Dermis blood vessel endothelial cell (primary cell): ENCODE data around the gene SFXN3. TPM values are rescaled to one million over a fixed set of nuclear protein-coding genes. Genes with fewer than 3 reads are reported as not detected.

Experiments used
- DNase-seq: peaks from one replicate; pipeline ENCODE4 v3.0.0; 2010
- total RNA-seq: library from RNA; depleted of rRNA; stranded (reverse); fragments of >200 nt; gene quantifications from 2 replicates; pipeline ENCODE4 v1.2.3, GENCODE V29; 2014

Gene SFXN3
- total RNA-seq, 1 donor from 2014 or later, result 68.9 TPM

DNA sequence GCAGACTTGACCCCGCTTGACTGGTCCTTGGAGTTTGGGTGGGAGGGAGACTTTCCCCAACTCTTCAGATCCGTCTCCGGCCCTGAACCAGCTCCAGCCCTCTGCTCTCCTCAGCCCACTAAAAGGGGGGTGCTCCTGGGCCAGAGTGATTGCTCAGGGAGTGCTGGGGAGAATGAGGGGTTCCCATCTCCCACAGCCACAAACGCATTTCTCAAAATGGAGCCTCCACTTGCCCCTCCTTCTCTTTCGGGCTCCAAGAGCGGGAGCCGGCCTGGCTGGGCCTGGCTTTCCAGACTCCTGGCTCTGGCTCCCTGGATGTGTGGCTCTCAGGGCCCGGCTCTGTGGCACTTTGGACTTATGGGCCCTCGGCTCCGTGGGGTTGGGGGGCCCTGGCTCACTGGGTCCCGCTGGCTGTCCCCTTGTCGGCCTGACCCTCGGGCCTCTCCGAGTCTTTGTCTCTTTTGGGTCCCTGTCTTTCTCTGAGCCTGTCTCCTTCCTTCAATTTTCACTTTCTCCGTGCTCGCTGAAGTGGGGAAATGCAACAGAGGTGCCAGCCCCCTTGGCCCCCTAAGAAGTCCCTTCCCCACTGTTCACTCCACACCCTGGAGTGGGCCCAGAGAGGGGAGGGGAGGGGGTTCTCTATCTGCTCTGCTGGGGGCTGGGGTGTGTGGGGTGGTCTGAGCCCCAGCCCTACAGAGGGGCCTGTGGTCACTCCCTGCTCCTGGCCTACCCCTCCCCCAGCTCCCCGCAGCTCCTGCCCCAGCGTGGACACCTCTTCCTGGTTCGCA lies 30.7 kb upstream of the SFXN3 start:
- peak; percentile 41 for DNase-seq

DNA sequence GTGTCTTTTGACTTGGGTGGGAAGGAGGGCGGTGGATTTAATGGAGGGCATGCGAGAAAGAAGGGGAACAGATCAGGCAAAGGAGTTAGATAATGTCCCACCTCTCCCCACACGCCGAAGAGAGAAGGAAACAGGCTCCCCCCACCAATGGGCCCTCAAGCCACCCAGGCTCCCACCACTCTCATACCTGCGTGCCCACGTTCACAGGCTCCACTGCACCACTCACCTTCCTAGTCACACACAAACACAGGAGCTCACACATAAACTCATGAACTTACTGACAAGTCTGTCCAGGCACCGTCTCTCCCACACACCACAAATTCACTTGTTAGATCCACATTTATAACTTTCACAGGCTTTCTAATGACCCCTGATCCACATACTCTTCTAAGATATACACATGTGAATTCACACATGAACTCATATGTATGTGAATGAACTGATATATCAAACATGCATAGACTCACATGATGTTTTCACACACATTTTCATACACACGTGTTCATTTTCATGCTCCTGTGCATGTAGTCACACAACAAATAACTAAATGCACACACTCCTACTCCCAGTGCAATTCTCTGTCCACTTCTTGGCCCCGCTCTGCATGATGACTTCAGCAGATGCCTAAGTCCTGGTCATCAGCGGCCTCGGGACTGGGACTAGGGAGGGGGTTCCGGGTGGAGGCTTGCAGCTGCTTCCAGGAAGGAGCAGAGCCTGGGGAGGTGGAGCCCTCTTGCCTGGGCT lies 29.9 kb upstream of the SFXN3 start:
- peak; percentile 98 for DNase-seq

DNA sequence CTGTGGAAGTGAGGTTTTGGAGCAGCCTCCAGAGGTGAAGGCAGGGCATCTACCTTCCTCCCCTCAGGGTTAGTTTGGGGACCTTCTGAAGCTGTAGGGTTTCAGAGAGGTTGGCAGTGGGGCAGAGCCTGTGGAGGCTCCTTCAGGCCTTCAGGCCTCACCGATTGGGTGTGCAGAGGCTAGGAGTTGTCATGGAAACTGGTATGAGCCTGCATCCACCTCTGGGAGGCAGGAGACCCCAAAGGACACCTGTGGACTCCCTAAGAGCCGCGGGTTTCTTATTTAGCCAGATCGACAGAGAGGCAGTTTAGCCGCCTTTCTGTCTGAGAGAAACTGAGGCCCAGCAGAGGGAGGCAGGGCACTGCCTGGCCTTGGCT lies 29.4 kb upstream of the SFXN3 start:
- DNase-seq, result no peak

DNA sequence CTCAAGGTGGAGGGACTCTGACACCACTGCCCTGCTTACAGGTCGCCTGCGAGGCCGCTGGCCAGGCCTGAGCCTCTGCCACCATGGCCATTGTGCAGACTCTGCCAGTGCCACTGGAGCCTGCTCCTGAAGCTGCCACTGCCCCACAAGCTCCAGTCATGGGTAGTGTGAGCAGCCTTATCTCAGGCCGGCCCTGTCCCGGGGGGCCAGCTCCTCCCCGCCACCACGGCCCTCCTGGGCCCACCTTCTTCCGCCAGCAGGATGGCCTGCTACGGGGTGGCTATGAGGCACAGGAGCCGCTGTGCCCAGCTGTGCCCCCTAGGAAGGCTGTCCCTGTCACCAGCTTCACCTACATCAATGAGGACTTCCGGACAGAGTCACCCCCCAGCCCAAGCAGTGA lies 28.6 kb upstream of the SFXN3 start:
- no peak for DNase-seq

DNA sequence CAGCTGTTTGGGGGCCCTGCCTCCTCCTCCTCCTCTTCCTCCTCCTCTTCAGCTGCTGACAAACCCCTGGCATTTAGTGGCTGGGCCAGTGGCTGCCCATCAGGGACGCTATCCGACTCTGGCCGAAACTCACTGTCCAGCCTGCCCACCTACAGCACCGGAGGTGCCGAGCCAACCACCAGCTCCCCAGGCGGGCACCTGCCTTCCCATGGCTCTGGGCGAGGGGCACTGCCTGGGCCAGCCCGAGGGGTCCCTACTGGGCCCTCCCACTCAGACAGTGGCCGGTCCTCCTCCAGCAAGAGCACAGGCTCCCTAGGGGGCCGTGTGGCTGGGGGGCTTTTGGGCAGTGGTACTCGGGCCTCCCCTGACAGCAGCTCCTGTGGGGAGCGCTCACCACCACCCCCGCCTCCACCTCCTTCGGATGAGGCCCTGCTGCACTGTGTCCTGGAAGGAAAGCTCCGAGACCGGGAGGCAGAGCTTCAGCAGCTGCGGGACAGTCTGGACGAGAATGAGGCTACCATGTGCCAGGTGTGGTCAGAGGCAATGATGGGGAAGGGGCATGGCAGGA lies 27.3 kb upstream of the SFXN3 start:
- no peak for DNase-seq

DNA sequence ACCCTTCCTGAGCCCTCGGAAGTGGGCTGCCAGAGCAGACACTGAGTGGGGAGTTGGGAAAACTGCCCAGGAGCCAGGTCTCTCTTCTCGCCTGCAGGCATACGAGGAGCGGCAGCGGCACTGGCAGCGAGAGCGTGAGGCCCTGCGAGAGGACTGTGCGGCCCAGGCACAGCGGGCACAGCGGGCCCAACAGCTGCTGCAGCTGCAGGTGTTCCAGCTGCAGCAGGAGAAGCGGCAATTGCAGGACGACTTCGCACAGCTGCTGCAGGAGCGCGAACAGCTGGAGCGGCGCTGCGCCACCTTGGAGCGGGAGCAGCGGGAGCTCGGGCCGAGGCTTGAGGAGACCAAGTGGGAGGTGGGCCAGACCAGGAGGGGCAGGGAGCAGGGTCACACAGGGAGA lies 25.7 kb upstream of the SFXN3 start:
- DNase-seq, result no peak

DNA sequence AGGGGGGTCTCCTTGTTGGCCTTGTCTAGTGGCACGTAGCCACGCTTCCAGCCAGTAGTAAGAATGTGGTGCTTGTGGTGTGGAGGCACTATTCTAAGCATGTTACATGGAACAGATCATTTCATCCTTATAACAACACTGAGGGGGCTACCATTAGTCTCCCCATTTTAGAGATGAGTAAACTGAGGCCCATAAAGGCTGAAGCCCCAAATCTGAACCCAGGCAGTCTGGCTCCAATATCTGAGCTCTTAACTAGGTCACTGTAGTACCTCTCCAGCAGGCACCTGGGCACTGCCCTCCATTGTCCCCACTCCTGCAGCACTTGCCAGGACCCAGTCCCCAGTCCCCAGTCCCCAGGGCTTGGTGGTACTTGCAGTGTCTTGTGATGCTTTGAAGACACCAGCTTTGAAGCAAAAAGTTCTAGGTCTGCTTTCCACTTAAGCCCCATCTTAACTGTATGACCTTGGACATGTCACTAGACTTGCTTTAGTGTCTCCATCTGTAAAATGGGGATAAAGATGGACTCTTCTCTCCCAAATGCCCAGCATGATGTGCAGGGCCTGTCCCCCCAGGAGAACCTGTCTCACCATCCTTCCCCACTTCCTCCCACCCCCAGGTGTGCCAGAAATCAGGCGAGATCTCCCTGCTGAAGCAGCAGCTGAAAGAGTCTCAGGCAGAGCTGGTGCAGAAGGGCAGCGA lies 25.0 kb upstream of the SFXN3 start:
- DNase-seq, result no peak

DNA sequence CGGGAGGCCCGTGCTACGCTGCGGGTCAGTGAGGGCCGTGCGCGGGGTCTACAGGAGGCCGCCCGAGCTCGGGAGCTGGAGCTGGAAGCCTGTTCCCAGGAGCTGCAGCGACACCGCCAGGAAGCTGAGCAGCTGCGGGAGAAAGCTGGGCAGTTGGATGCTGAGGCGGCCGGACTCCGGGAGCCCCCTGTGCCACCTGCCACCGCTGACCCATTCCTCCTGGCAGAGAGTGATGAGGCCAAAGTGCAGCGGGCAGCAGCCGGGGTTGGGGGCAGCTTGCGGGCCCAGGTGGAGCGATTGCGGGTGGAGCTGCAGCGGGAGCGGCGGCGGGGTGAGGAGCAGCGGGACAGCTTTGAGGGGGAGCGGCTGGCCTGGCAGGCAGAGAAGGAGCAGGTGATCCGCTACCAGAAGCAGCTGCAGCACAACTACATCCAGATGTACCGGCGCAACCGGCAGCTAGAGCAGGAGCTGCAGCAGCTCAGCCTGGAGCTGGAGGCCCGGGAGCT lies 24.4 kb upstream of the SFXN3 start:
- no peak for DNase-seq

DNA sequence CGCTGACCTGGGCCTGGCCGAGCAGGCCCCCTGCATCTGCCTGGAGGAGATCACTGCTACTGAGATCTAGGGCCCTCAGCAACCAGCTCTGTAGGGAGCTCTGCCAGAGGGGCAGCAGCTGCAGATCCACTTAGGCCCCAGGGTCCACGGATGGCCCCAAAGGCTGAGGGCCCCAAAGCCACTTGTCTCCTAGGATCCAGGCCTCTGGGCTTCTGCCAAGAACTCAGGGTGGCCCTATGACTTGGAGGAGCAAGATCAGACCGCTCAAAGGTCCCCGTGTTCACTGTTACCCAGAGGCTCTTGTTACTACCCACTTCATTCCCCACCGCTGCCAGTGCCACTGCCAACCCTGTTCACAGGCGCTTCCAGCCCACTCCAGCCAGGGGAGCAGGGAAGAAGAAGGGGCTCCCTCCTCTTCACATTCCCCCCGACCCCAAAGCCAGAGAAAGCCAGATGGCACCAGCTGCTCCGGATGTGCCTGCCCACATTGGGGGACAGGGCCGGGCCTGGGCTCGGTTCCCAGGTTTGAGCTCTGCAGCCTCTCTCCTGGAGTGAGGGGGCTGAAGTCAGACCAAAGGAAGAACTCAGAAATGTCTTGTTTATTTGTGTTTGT lies 23.8 kb upstream of the SFXN3 start:
- no peak for DNase-seq

DNA sequence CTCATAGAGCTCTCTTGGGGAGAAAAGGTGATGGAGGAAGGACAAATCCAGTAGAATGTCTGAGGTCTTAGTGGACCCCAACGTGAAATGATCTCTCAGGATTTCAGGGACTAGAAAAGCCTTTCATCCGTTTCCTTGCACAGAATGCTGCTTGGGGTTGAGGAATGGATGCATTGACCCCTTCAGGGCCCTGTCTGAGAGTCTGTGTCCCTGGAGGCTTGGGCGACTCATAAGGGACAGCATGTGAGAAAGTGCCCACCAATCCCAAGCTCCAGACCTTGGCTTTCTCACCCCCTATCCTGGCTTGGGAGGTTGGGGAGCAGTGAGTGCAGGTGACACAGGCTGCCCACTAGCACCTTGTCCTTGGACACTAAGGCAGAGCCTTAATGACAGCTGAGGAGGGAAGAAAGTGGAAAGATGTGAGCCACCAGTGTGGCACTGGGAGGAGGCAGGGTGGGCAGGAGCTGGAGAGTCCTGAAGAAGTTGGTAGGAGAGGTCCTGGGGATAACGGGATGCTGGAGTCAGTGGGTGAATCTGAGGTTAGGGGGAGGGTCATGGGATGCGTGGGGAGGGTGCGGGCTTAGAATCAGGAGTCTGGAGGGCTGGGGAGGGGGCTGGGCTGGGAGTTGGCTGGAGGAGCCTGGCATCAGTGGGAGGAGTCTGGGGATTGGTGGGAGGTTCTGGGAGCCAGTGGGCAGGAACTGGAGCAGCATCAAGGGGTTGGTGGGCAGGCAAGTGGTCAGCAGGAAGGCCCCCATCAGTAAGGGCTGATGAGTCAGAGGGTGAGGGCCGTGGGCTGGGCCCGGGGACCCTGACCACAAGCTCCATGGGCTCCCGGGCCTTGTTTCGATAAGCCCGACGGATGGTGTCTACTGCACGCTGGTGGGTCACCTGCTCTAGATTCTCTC lies 22.9 kb upstream of the SFXN3 start:
- no peak for DNase-seq

DNA sequence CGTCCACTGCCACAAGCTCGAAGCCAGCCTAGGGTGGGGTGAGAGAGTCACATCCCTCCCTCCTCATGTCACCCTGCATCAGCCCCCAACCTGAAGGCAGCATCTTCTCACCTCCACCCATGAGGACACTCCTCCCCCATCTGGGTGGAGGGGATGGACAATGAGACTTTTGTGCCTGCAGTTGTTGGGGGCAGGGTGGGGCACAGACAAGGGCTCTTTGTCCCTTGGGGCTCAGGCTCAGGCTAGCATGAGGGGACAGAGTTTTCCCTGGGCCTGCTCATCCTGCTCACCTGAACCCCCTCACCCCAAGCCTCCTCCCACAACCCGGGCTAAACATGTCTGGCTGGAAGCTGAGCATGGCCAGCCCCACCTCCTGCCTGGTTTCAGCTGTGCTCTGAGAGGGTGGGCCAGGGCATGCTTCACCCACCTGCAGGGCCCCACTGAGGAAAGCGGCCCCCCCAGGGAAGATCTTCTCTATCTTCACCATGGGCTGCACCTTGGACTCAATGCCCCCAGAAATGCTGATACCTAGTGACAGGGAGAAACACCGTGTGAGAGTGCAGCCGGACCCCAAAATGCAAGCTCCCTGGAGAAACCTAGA lies 22.1 kb upstream of the SFXN3 start:
- DNase-seq, result no peak

DNA sequence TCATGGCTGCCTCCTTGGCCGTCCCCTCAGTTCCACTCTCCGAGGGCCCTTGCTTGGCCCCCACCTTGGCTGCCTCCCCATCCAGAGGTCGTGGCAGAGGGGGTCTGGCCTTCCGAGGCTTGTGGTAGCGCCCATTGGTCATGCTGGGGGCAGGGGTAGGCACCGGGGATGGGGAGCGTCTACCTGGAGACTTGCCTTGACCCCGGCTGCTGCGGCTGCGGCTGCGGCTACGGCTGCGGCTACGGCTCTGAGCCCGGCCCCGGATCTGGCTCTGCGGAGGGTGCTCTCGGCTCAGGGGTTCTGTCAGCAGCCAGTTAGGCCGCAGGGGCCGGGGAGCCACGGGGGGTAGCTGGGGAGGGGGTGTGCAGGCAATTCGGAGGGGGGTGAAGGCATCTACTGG lies 20.7 kb upstream of the SFXN3 start:
- DNase-seq, result no peak

DNA sequence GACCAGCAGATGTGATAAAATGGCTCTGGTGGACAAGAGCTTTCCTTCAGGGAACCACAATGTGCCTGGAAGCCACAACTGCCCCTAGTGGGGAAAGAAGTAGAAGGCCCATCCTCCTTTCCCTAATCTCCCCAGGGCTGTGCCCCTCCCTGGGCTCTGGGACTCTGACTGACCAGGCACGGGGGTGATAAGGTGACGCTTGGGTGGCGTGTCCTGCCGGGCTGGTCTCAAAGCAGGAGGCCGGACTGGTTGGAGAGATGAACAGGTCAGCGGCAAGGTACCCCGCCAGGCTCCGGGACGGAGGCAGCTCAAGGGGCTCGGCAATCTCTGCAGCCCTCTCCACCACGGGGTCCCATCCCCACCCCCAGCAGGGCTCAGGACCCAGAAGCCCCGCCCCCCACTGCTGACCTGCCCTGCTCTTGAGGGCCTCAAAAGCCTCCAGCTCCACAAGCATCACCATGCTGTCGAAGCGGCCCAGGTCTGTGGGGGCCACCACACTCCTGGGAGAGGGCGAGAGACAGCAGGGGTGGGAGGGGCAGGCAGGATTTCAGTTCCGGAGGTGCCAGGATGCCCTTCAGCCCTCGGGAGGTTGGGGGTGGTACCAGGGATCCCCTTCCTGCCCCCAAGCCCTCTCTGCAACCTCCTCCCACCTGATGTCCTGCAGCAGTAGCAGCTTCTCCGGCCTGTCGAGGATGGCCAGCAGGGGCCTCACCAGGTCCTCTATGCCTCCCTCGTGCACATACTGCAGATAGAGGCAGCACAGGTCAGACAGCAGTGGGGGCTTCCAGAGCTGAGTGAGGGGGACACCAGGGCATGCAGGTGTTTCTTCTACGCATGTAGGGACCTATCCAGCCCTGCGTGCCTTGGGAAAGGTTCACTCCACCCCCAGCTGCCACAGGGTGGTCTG lies 19.3 kb upstream of the SFXN3 start:
- peak; percentile 45 for DNase-seq

DNA sequence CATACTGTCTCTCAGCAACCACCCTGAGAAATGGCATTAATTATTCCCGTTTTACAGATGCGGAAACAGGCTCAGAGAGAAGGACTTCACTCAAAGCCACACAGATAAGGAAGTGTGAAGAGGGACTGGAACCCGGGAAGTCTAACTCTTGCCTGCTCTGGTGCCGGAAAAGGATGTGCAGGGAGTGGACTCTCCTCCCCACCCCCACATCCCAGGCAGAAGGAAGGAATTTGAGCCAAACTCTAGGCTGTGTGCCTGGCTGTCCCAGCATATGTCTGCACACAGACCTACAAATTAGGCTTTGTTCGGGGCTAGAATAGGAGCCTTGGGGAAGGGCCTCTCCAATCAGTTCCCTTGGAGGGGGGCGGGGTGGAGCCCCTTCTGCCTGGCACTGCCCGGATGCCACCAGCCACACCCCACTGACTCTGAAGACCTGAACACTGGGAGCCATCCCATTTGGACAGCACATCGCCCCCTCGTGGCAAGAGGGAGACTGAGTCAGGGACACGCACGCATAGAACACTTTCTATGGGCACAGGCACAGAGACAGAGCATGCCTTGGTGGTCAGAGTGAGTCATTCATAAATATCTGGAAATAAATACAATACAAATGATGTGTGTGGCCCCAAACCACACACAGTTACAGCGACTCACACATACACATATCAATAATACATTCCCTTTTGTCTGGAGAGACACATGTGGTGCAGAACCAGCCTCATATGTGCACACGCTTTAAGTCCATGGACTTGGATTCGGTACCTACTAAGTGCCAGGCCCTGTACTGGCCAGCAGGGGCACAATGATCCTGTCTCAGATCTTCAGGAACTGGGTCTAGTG lies 18.3 kb upstream of the SFXN3 start:
- peak; percentile 94 for DNase-seq

DNA sequence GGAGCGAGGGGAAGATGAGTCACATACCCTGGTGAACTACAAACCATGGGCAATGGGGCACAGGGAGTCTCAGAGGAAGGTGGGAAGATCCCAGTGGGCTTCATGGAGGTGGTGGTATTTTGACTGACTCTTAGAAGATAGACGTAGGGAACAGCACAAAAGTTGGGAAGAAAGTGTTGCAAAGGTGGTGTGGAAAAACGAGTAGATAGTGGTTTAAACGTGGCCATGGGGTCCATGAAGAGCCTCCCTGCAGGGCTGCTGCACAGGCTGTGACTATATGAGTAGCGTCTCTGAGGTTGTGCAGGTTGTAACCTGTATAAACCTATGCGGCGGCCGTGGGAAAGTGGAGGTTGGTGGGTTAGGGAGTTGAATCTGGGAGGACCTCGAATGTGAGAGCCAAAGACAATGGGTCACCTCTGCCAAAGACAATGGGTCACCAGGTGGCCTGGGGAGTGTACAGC lies 17.6 kb upstream of the SFXN3 start:
- DNase-seq, result no peak

DNA sequence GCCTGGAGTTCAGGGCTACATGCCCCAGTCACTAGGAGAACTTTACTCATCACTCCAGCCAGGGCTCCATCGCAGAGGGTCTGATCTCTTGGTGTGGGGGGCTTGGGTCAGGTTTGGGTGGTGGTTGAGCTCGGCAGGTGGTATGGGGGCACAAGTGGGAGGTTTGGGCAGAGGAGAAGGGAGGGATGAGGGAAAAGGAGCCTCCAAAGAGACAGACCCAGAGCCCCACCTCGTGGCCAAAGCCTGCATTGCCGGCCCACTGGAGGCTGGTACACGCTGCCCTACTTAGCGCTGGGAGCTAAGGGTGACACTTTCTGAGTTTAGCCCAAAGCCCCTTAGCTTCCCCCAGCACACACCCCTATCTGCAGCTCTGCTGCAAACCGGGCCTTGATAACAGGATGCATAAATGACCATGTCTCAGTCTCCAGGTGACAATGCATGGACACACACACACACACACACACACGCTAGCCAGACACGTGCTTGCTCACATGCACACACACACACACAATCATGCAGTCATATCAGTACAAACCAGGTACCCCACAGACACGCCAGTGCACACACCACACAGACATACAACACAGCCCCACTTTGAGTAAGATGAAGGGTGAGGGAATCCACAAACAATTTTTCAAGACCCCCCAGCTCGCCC lies 16.7 kb upstream of the SFXN3 start:
- DNase-seq, result peak; percentile 81

DNA sequence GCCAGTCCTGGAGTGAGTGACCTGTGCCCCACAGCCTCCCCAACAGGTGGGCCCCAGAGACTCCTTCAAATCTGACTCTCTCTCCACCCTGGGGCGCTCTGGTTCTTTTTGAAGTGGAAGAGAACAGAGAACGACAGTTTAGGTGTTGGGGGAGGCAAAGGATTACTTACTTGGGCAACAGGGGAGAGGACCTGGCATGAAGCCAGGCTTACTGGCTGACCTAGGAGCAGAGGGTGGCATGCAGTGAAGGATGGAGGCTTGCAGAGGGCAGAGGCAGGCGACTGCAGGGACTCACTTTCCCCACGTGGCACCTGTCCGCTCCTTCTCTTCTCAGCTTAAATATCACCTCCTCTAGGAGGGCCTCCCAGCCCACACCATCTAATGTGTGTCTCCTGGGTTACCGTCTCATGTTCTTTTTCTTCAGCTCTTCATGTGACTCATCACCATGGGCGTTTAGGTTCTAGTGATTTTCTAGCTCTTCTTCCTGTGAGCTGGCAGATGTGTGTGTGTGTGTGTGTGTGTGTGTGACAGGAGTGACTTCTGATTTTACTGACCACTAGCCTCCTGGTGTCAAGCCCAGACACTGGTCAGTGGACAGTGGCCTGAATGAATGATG lies 16.0 kb upstream of the SFXN3 start:
- DNase-seq, result peak; percentile 36

DNA sequence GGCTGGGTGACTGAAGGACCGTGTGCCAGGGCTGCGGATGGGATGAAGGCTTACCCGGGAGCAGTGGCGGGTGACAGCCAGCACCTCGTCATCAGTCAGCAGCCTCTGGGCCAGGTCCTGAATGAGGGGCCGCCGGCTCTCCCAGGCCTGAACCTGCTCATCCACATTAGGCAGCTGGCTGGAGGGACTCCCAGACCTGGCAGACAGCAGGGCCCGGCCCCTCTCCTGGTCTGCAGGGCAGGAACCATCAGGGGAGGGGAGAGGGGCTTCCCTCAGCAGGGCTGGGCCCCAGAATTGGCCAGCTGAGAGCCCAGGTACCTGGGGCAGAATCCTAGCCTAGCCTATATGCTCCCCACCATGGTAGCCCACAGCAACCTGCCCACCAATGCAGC lies 15.5 kb upstream of the SFXN3 start:
- no peak for DNase-seq
